Measurements from ENCODE around the gene HECTD3. TPM values are rescaled to one million over a fixed set of nuclear protein-coding genes. Genes with fewer than 3 reads are reported as not detected.

HECTD3 gene
- total and polyA plus RNA-seq, 4 donors: 24.2 to 48.7 (median 38.6) TPM

DNA sequence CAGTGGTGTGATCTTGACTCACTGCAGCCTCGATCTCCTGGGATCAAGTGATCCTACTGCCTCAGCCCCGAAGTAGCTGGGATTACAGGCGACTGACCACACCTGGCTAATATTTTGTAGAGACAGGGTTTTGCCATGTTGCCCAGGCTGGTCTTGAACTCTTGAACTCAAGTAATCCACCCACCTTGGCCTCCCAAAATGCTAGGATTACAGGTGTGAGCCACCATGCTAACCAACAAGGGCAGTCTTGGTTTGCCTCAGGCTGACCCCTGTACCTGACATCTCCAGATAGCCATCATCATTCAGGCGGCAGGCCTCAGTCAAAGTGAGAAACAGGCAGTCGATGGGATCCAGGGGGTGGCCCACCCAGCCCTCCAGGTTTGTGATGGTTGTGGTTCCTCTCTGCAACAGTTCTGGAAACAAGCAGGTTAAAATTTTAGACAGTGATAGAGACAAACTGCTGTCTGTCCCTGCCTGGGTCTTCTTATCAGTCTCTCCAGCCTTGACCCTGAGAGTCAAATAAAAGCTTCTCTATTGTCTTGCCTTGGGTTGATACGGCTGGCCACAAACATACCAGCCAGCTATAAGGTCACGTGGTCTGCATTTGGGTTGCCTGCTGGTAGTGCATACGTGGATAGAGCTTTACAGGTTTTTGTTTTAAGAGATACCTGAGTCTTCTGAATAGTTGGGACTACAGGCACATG, 27.7 kb upstream of the HECTD3 start:
- H3K9me3 ChIP-seq (ENCODE audit: control insufficient read depth, low read length): no peaks in the 10 kb centered on the region
- ATAC-seq (ENCODE audit: low FRiP score) (no peak), DNase-seq (no peak)
- H3K27me3 ChIP-seq (ENCODE audit: control insufficient read depth in 1 of 2, insufficient read depth in 2 of 2, low read length in 1 of 2): no peaks in the 10 kb centered on the region
- intact Hi-C loops (cut with DNase I): no loop called here
- no peak overlapping the region for H3K4me3 ChIP-seq (ENCODE audit: low read length in 2 of 2)
- WGBS, 2 donors: 93 to 94% methylated on average over 8 of the region's 8 CpGs
- H3K4me1 ChIP-seq (ENCODE audit: control insufficient read depth in 1 of 2, insufficient read depth in 2 of 2, low read length in 2 of 2): no peaks in the 10 kb centered on the region
- H3K27ac ChIP-seq (ENCODE audit: low read depth in 1 of 2, low read length in 2 of 2): no peak overlapping the region
- peaks cover 2 to 3% of the 10 kb centered on the region in 2 donors for H3K36me3 ChIP-seq (ENCODE audit: control insufficient read depth in 1 of 2, insufficient read depth in 2 of 2, low read length in 1 of 2)

DNA sequence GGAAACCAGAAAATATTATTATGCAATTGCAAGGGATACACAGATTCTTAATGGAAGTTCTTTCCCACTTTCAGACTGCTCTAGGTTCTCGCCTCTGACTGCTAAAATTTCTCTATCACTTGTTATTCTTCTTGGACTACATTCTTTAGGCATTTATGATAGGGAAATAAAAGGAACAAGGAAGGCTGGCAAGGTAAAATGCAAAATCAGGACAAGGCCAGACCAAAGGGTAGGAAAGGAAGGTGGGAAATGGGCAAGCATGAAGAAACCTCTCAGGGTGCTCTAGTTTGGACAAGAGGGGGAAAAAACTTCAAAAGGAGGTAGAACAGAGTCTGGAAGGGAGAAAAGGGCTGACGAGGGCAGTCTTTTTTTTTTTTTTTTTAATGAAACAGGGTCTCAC, 27.1 kb upstream of the HECTD3 start:
- H3K9me3 ChIP-seq (ENCODE audit: control insufficient read depth, low read length): no peaks in the 10 kb centered on the region
- WGBS, 2 donors: 90 to 93% methylated on average over 2 of the region's 2 CpGs
- no peak for DNase-seq
- peaks cover 2 to 3% of the 10 kb centered on the region in 2 donors for H3K36me3 ChIP-seq (ENCODE audit: control insufficient read depth in 1 of 2, insufficient read depth in 2 of 2, low read length in 1 of 2)
- ATAC-seq (ENCODE audit: low FRiP score): no peak
- no peaks in the 10 kb centered on the region for H3K4me1 ChIP-seq (ENCODE audit: control insufficient read depth in 1 of 2, insufficient read depth in 2 of 2, low read length in 2 of 2)
- no peak overlapping the region for H3K4me3 ChIP-seq (ENCODE audit: low read length in 2 of 2)
- intact Hi-C loops (cut with DNase I): no loop called here
- H3K27ac ChIP-seq (ENCODE audit: low read depth in 1 of 2, low read length in 2 of 2): no peak overlapping the region
- H3K27me3 ChIP-seq (ENCODE audit: control insufficient read depth in 1 of 2, insufficient read depth in 2 of 2, low read length in 1 of 2): no peaks in the 10 kb centered on the region

DNA sequence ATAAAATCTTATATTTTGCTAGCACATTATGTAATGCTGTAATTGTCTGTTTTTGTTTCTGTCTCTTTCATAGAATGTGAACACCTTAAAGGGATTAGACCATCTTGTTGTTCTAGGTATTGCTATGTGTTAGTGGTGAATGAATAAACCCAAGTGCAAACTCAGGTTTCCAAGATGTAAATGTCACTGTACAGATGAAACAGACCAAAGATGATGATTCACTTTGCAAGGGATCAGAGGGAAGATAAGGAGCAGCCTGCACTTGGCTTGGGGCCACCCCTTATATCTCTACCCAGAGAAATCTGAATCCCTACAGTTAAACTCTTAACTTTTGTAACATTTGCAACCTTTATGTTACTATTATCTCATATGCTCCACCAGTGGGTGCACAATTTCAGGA, 26.3 kb upstream of the HECTD3 start:
- no peaks in the 10 kb centered on the region for H3K4me1 ChIP-seq (ENCODE audit: control insufficient read depth in 1 of 2, insufficient read depth in 2 of 2, low read length in 2 of 2)
- no peaks in the 10 kb centered on the region for H3K27me3 ChIP-seq (ENCODE audit: control insufficient read depth in 1 of 2, insufficient read depth in 2 of 2, low read length in 1 of 2)
- ATAC-seq (ENCODE audit: low FRiP score): no peak
- no peak overlapping the region for H3K4me3 ChIP-seq (ENCODE audit: low read length in 2 of 2)
- peaks cover under 1 to 2% of the 10 kb centered on the region in 2 donors for H3K36me3 ChIP-seq (ENCODE audit: control insufficient read depth in 1 of 2, insufficient read depth in 2 of 2, low read length in 1 of 2)
- H3K9me3 ChIP-seq (ENCODE audit: control insufficient read depth, low read length): no peaks in the 10 kb centered on the region
- DNase-seq: no peak
- intact Hi-C loops (cut with DNase I): no loop called here
- H3K27ac ChIP-seq (ENCODE audit: low read depth in 1 of 2, low read length in 2 of 2): no peak overlapping the region

DNA sequence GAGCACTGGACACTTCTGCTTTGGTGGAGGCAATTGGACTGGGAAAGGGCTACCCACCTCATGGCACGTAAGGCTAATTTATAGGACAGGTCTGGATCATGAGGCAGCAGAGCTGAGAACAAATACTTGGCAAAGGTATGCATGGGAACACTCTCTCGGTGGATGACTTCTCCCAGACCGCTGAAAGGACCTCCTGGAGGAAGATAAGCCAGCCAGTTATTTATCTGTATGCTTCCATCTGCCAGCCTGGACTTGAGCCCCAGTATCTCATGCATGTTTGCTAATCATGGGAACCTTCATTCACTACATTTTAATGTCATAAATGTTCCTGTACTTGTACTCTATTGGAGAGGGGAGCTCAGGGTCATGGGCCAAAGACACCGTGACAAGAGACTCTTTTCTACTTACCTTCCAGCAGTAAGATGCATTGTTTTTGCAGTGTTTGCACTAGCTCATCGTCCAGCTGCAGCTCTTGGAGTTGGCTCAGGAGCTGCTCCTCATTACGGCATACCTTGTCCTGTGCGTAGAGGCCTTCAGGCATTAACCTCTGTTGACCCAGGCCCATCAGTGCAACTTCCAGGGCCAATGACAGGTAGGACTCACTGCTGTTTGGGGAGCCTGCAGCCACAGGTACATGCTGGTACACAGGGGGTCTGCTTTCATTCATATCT, 24.6 kb upstream of the HECTD3 start:
- Histone ChIP-seq H3K9me3 (ENCODE audit: control insufficient read depth, low read length) (no peaks in the 10 kb centered on the region), H3K4me1 (ENCODE audit: control insufficient read depth in 1 of 2, insufficient read depth in 2 of 2, low read length in 2 of 2) (no peaks in the 10 kb centered on the region), H3K27ac (ENCODE audit: low read depth in 1 of 2, low read length in 2 of 2) (no peak overlapping the region), H3K36me3 (ENCODE audit: control insufficient read depth in 1 of 2, insufficient read depth in 2 of 2, low read length in 1 of 2) (peaks cover 0 to 2% of the 10 kb centered on the region in 2 donors), H3K4me3 (ENCODE audit: low read length in 2 of 2) (no peak overlapping the region), H3K27me3 (ENCODE audit: control insufficient read depth in 1 of 2, insufficient read depth in 2 of 2, low read length in 1 of 2) (no peaks in the 10 kb centered on the region)
- ATAC-seq (ENCODE audit: low FRiP score): no peak
- intact Hi-C loops (cut with DNase I): no loop called here
- WGBS, 2 donors: 81 to 85% methylated on average over 7 of the region's 7 CpGs
- no peak for DNase-seq

DNA sequence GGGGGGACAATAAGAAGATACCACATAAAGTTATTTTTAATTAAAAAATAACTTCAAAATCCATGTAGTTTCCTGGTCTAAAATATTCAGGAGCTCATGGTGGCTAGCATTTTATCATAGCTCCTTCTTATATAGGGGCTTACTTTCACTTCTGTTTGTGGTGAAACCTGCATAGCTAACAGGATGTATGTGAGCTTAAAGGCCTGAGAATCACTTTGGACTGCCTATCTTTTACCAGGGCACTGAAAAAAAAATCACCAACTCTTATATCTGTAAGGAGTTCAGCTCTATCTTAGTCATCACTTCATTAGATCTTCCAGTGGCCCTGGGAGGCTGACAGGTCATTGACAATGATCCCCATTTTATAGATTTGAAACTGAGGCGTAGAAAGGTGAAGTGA, 22.2 kb upstream of the HECTD3 start:
- DNase-seq (no peak), ATAC-seq (ENCODE audit: low FRiP score) (no peak)
- intact Hi-C loops (cut with DNase I): no loop called here
- Histone ChIP-seq H3K9me3 (ENCODE audit: control insufficient read depth, low read length) (no peaks in the 10 kb centered on the region), H3K4me1 (ENCODE audit: control insufficient read depth in 1 of 2, insufficient read depth in 2 of 2, low read length in 2 of 2) (no peaks in the 10 kb centered on the region), H3K27me3 (ENCODE audit: control insufficient read depth in 1 of 2, insufficient read depth in 2 of 2, low read length in 1 of 2) (no peaks in the 10 kb centered on the region), H3K4me3 (ENCODE audit: low read length in 2 of 2) (no peak overlapping the region), H3K27ac (ENCODE audit: low read depth in 1 of 2, low read length in 2 of 2) (no peak overlapping the region), H3K36me3 (ENCODE audit: control insufficient read depth in 1 of 2, insufficient read depth in 2 of 2, low read length in 1 of 2) (peaks cover 0 to 2% of the 10 kb centered on the region in 2 donors)
- 94 to 97% methylated on average over 1 of the region's 1 CpG for WGBS, 2 donors

DNA sequence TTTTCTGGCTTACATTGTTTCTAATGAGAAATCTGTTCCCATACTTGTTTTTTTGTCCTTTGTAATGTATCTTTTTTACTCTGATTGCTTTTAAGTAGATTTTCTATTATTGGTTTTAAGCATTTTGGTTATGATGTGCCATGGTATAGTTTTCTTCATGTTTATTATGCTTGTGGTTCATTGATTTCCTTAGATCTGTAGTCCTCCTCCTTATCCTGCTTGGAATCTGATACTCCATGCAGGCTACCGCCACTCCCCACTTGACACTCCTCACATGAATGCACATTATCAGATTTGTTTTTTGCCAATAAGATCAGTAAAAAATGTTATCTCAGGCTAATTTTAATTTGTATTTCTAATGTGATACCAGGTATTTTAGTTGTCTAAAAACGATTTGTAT, 21.7 kb upstream of the HECTD3 start:
- Histone ChIP-seq H3K4me3 (ENCODE audit: low read length in 2 of 2) (no peak overlapping the region), H3K36me3 (ENCODE audit: control insufficient read depth in 1 of 2, insufficient read depth in 2 of 2, low read length in 1 of 2) (peaks cover 0 to 2% of the 10 kb centered on the region in 2 donors), H3K27ac (ENCODE audit: low read depth in 1 of 2, low read length in 2 of 2) (no peak overlapping the region), H3K9me3 (ENCODE audit: control insufficient read depth, low read length) (no peaks in the 10 kb centered on the region), H3K4me1 (ENCODE audit: control insufficient read depth in 1 of 2, insufficient read depth in 2 of 2, low read length in 2 of 2) (no peaks in the 10 kb centered on the region), H3K27me3 (ENCODE audit: control insufficient read depth in 1 of 2, insufficient read depth in 2 of 2, low read length in 1 of 2) (no peaks in the 10 kb centered on the region)
- 88 to 91% methylated on average over 2 of the region's 2 CpGs for WGBS, 2 donors
- ATAC-seq (ENCODE audit: low FRiP score): no peak
- intact Hi-C loops (cut with DNase I): no loop called here
- no peak for DNase-seq

DNA sequence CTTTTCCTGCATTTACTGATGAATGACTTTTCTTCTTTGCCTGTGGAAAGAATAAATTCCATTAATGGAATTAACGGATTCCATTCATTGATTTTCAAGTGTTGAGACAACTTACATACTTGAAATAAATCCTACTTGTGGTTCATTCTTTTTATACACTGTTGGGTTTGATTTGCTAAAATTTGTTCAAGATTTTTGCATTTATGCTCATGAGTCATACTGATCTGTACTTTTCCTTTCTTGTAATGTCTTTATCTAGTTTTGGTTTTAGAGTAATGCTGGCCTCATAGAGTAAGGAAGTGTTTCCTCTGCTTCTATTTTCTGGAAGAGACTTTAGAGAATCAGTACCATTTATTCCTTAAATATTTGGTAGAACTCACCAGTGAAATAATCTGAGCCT, 15.3 kb upstream of the HECTD3 start:
- Histone ChIP-seq H3K27ac (ENCODE audit: low read depth in 1 of 2, low read length in 2 of 2) (no peak overlapping the region), H3K4me1 (ENCODE audit: control insufficient read depth in 1 of 2, insufficient read depth in 2 of 2, low read length in 2 of 2) (no peaks in the 10 kb centered on the region), H3K4me3 (ENCODE audit: low read length in 2 of 2) (no peak overlapping the region), H3K9me3 (ENCODE audit: control insufficient read depth, low read length) (no peaks in the 10 kb centered on the region), H3K27me3 (ENCODE audit: control insufficient read depth in 1 of 2, insufficient read depth in 2 of 2, low read length in 1 of 2) (no peaks in the 10 kb centered on the region), H3K36me3 (ENCODE audit: control insufficient read depth in 1 of 2, insufficient read depth in 2 of 2, low read length in 1 of 2) (no peaks in the 10 kb centered on the region)
- ATAC-seq (ENCODE audit: low FRiP score): no peak
- intact Hi-C loops (cut with DNase I): no loop called here
- DNase-seq: no peak
- WGBS, 2 donors: 79 to 86% methylated on average over 1 of the region's 1 CpG

DNA sequence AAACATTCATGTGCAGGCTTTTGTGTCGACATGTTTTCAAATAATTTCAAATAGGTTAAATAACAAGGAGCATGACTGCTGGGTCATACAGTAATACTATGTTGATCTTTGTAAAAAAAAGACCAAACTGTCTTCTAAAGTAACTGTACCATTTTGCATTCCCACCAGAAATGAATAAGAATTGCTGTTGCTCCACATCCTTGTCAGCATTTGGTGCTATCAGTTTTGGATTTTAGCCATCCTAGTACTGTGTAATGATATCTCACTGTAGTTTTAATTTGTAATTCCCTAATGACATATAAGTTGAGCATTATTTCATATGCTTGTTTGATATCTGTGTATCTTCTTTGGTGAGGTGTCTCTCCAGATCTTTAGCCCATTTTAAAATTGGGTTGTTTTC, 12.5 kb upstream of the HECTD3 start:
- DNase-seq (no peak), ATAC-seq (ENCODE audit: low FRiP score) (no peak)
- no peaks in the 10 kb centered on the region for H3K4me1 ChIP-seq (ENCODE audit: control insufficient read depth in 1 of 2, insufficient read depth in 2 of 2, low read length in 2 of 2)
- no peaks in the 10 kb centered on the region for H3K9me3 ChIP-seq (ENCODE audit: control insufficient read depth, low read length)
- H3K27me3 ChIP-seq (ENCODE audit: control insufficient read depth in 1 of 2, insufficient read depth in 2 of 2, low read length in 1 of 2): no peaks in the 10 kb centered on the region
- no peak overlapping the region for H3K4me3 ChIP-seq (ENCODE audit: low read length in 2 of 2)
- peaks cover 0 to 2% of the 10 kb centered on the region in 2 donors for H3K36me3 ChIP-seq (ENCODE audit: control insufficient read depth in 1 of 2, insufficient read depth in 2 of 2, low read length in 1 of 2)
- WGBS, 2 donors: 95 to 100% methylated on average over 1 of the region's 1 CpG
- intact Hi-C loops (cut with DNase I): no loop called here
- H3K27ac ChIP-seq (ENCODE audit: low read depth in 1 of 2, low read length in 2 of 2): no peak overlapping the region

DNA sequence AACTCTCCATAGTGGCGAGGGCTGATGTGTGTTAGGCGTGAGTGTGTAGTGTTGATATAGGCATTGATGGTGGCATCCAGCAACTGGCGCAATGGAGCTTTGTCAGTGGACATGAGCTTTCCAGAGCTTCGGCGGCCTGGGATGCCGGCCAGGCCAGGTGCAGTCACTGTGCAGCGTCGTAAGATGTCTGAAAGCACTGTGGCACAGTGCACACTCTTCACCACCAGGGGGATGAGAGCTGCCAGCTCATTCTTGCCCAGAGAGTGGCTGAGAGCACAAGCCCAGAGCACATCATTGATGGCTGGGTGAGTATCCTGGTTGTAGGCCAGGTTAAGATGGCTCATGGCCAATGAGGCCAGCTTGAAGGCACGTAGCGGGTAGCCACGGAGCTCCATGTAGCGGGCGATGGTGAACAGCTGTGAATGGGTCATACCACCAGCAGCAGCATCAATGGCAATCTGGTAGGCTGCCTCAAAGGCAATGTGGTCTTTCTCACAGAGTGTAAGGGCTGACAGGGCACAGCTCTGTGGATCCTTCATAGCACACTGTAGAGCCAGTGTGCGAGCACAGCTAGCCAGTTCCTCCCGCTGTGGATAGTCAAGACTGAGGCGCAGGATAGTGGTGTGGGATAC, 7.6 kb upstream of the HECTD3 start:
- DNase-seq: no peak
- Histone ChIP-seq H3K27ac (ENCODE audit: low read depth in 1 of 2, low read length in 2 of 2) (no peak overlapping the region), H3K4me1 (ENCODE audit: control insufficient read depth in 1 of 2, insufficient read depth in 2 of 2, low read length in 2 of 2) (no peaks in the 10 kb centered on the region), H3K36me3 (ENCODE audit: control insufficient read depth in 1 of 2, insufficient read depth in 2 of 2, low read length in 1 of 2) (peaks cover 0 to 2% of the 10 kb centered on the region in 2 donors), H3K27me3 (ENCODE audit: control insufficient read depth in 1 of 2, insufficient read depth in 2 of 2, low read length in 1 of 2) (no peaks in the 10 kb centered on the region), H3K4me3 (ENCODE audit: low read length in 2 of 2) (no peak overlapping the region), H3K9me3 (ENCODE audit: control insufficient read depth, low read length) (no peaks in the 10 kb centered on the region)
- intact Hi-C loops (cut with DNase I): loop anchor here in 1 of 2 donors (10.0 kb wide), 1 partner anchor 476 kb away; the partner anchor contains the start of gene TESK2
- ATAC-seq (ENCODE audit: low FRiP score): peak; percentile 52
- WGBS, 2 donors: 55 to 59% methylated on average over 16 of the region's 16 CpGs
